Endothelial cell (in vitro differentiated cells): ENCODE measurements around the gene COL12A1. TPM values are rescaled to one million over a fixed set of nuclear protein-coding genes. Genes with fewer than 3 reads are reported as not detected.

Experiments
- DNase-seq: peaks from one replicate; pipeline ENCODE4 v3.0.0; 2021; ENCODE audit warnings: low spot score
- H3K27ac Mint-ChIP-seq: one replicate; pipeline ENCODE4 v1.8.0; 2021; ENCODE audit warnings: mixed read lengths, inconsistent platforms; ENCODE audit not compliant: unreplicated experiment
- H3K27me3 Mint-ChIP-seq: one replicate; pipeline ENCODE4 v1.8.0; 2021; ENCODE audit warnings: mild to moderate bottlenecking, moderate library complexity, mixed read lengths, inconsistent platforms; ENCODE audit not compliant: unreplicated experiment
- H3K36me3 Mint-ChIP-seq: one replicate; pipeline ENCODE4 v1.8.0; 2021; ENCODE audit warnings: mild to moderate bottlenecking, low read depth, mixed read lengths, inconsistent platforms; ENCODE audit not compliant: unreplicated experiment
- H3K4me1 Mint-ChIP-seq: one replicate; pipeline ENCODE4 v1.8.0; 2021; ENCODE audit warnings: mild to moderate bottlenecking, mixed read lengths, inconsistent platforms; ENCODE audit not compliant: unreplicated experiment
- H3K4me3 Mint-ChIP-seq: one replicate; pipeline ENCODE4 v1.8.0; 2021; ENCODE audit warnings: mild to moderate bottlenecking, mixed read lengths, inconsistent platforms; ENCODE audit not compliant: unreplicated experiment
- H3K9me3 Mint-ChIP-seq: one replicate; pipeline ENCODE4 v1.8.0; 2021; ENCODE audit warnings: mixed read lengths, inconsistent platforms; ENCODE audit not compliant: unreplicated experiment
- CTCF ChIP-seq: fragments of 200-600 bp; sonication (generic); IDR thresholded peaks from one replicate; pipeline ENCODE4 v1.5.0; 2021; ENCODE audit warnings: antibody characterized with exemption; ENCODE audit not compliant: unreplicated experiment
- total RNA-seq: library from RNA; stranded (reverse); fragmentation: NEBNext Ultra II Directional; extraction: Animal tissue kit (Norgen Biotek cat#: 25700); gene quantifications from one replicate; pipeline ENCODE4 v1.2.1, GENCODE V29; 2021; ENCODE audit not compliant: unreplicated experiment

The COL12A1 gene
- total RNA-seq, 1 donor from 2014 or later = 6.3 TPM

GRCh38 chr6:75223428-75223827 is 17.6 kb upstream of the COL12A1 start:
- Mint-ChIP-seq H3K4me1 (peaks cover 3% of the 10 kb centered on the region), H3K27me3 (no peaks in the 10 kb centered on the region), H3K27ac (no peak overlapping the region), H3K36me3 (no peaks in the 10 kb centered on the region), H3K9me3 (no peaks in the 10 kb centered on the region), H3K4me3 (no peak overlapping the region)
- no peak for DNase-seq
- no peak for TF ChIP-seq CTCF

GRCh38 chr6:75222261-75222660 is 16.4 kb upstream of the COL12A1 start:
- H3K27me3 Mint-ChIP-seq = peaks cover 2% of the 10 kb centered on the region
- DNase-seq = no peak
- peaks cover 3% of the 10 kb centered on the region for H3K4me1 Mint-ChIP-seq
- TF ChIP-seq CTCF = no peak
- no peak overlapping the region for H3K27ac Mint-ChIP-seq
- H3K4me3 Mint-ChIP-seq = no peak overlapping the region
- no peaks in the 10 kb centered on the region for H3K36me3 Mint-ChIP-seq
- no peaks in the 10 kb centered on the region for H3K9me3 Mint-ChIP-seq

DNA sequence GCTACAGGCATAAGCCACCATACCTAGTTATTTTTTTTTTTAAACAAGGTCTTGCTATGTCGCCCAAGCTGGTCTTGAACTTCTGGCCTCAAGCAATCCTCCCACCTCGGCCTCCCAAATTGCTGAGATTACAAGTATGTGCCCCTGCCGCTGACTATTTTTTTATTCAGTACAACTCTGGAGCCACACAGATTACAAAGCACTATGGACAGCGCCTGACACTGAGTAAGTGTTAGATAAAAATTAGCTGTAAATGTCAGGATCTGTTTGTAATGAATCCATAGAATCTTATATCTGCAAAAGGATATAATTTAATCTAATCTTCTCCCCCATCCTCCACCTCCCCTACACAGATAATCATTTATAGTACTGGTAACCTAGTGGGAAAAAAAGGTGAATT is 15.3 kb upstream of the COL12A1 start:
- no peak overlapping the region for H3K4me3 Mint-ChIP-seq
- no peaks in the 10 kb centered on the region for H3K36me3 Mint-ChIP-seq
- H3K4me1 Mint-ChIP-seq = peaks cover 3% of the 10 kb centered on the region
- TF ChIP-seq CTCF = no peak
- no peak for DNase-seq
- no peak overlapping the region for H3K27ac Mint-ChIP-seq
- H3K27me3 Mint-ChIP-seq = peaks cover 2% of the 10 kb centered on the region
- H3K9me3 Mint-ChIP-seq = no peaks in the 10 kb centered on the region

GRCh38 chr6:75220357-75220756 is 14.5 kb upstream of the COL12A1 start:
- H3K9me3 Mint-ChIP-seq = no peaks in the 10 kb centered on the region
- TF ChIP-seq CTCF = no peak
- H3K27me3 Mint-ChIP-seq = peaks cover 2% of the 10 kb centered on the region
- no peak overlapping the region for H3K27ac Mint-ChIP-seq
- H3K4me1 Mint-ChIP-seq = no peaks in the 10 kb centered on the region
- no peak for DNase-seq
- no peaks in the 10 kb centered on the region for H3K36me3 Mint-ChIP-seq
- H3K4me3 Mint-ChIP-seq = no peak overlapping the region

DNA sequence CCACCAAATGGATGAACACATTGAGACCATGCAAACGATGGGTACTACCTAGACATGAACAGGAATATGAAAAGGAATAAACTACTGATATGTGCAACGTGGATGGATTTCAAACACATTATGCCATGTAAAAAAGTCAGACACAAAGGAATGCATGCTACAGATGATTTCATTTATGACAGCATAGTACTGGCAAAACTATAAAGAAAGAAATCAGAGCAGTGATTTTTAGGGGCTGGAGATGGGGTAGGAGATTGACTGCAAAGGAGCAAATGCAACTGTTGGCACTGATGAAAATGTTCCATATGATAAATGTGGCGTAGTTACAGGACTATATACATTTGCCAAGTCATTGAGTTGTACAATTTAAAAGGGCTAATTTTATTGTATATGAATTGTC is 13.4 kb upstream of the COL12A1 start:
- H3K4me3 Mint-ChIP-seq = no peak overlapping the region
- no peak for DNase-seq
- no peak overlapping the region for H3K27ac Mint-ChIP-seq
- H3K36me3 Mint-ChIP-seq = no peaks in the 10 kb centered on the region
- no peaks in the 10 kb centered on the region for H3K4me1 Mint-ChIP-seq
- H3K9me3 Mint-ChIP-seq = no peaks in the 10 kb centered on the region
- no peak for TF ChIP-seq CTCF
- H3K27me3 Mint-ChIP-seq = peaks cover 2% of the 10 kb centered on the region
